Neural cell (in vitro differentiated cells): ENCODE results near the gene ANKRD31.

ENCODE experiments used
- CTCF ChIP-seq: fragments of 450-650 bp; IDR thresholded peaks from 2 replicates; pipeline ENCODE4 v1.5.1; 2014; ENCODE audit warnings: antibody characterized with exemption, mild to moderate bottlenecking, moderate library complexity; ENCODE audit not compliant: poor library complexity, severe bottlenecking
- EZH2 ChIP-seq: fragments of 200-600, 300-800 bp; shearing (Covaris generic), sonication (generic); IDR thresholded peaks from 2 replicates; pipeline ENCODE4 v1.6.1; 2014; ENCODE audit warnings: antibody characterized with exemption, low read length, borderline replicate concordance, mild to moderate bottlenecking; ENCODE audit not compliant: insufficient read depth, poor library complexity, severe bottlenecking
- POLR2AphosphoS5 ChIP-seq: IDR thresholded peaks from 2 replicates; pipeline ENCODE4 v1.6.1; 2012
- RAD21 ChIP-seq: fragments of 450-650 bp; conservative IDR thresholded peaks from 2 replicates; pipeline ENCODE4 v1.6.1; 2014; ENCODE audit warnings: antibody characterized with exemption, mild to moderate bottlenecking, moderate library complexity
- TAF1 ChIP-seq: IDR thresholded peaks from 2 replicates; pipeline ENCODE4 v1.6.1; 2012; ENCODE audit warnings: low read depth

GRCh38 chr5:75189353-75189752 lies 47.3 kb downstream of the ANKRD31 start:
- TF ChIP-seq CTCF (no peak), POLR2AphosphoS5 (no peak), TAF1 (no peak), RAD21 (no peak), EZH2 (no peak)
